Loucy (cell line): ENCODE data around the gene JPH2.
"Not testable (repeated sequence)": the region's sequence is repeated elsewhere in the genome, so short reads cannot be mapped to it uniquely, and the experiment has no call there.

ENCODE experiments used
- H2AFZ ChIP-seq: fragments of 200-600 bp; sonication (generic); 2 replicates; pipeline ENCODE4 v1.6.0; 2016; ENCODE audit warnings: antibody characterized with exemption, mild to moderate bottlenecking, low read length, moderate library complexity
- H3F3A ChIP-seq: fragments of 200-600 bp; 2 replicates; pipeline ENCODE4 v1.6.0; 2016; ENCODE audit warnings: antibody characterized with exemption, low read depth, mild to moderate bottlenecking
- H3K27me3 ChIP-seq: fragments of 200-600 bp; sonication (generic); 2 replicates; pipeline ENCODE4 v1.6.1; 2014; ENCODE audit warnings: low read length, mild to moderate bottlenecking; ENCODE audit not compliant: insufficient read depth, poor library complexity, severe bottlenecking
- H3K36me3 ChIP-seq: fragments of 200-600 bp; sonication (generic); 2 replicates; pipeline ENCODE4 v1.6.1; 2016; ENCODE audit warnings: low read length; ENCODE audit not compliant: insufficient read depth
- H3K4me1 ChIP-seq: fragments of 200-600 bp; sonication (generic); 2 replicates; pipeline ENCODE4 v1.5.1; 2014; ENCODE audit warnings: low read length, mild to moderate bottlenecking; ENCODE audit not compliant: insufficient read depth, poor library complexity, severe bottlenecking
- H3K4me2 ChIP-seq: fragments of 200-600 bp; sonication (generic); 2 replicates; pipeline ENCODE4 v1.6.0; 2014; ENCODE audit warnings: antibody characterized with exemption, low read length, low read depth, mild to moderate bottlenecking; ENCODE audit not compliant: poor library complexity, severe bottlenecking
- H3K4me3 ChIP-seq: fragments of 200-600 bp; sonication (generic); 2 replicates; pipeline ENCODE4 v1.5.1; 2014; ENCODE audit warnings: low read length, mild to moderate bottlenecking, mixed read lengths; ENCODE audit not compliant: poor library complexity, severe bottlenecking
- H3K79me2 ChIP-seq: fragments of 200-600 bp; sonication (generic); 2 replicates; pipeline ENCODE4 v1.6.1; 2014; ENCODE audit warnings: low read length; ENCODE audit not compliant: insufficient read depth
- H3K9ac ChIP-seq: fragments of 200-600 bp; sonication (generic); 2 replicates; pipeline ENCODE4 v1.6.0; 2014; ENCODE audit warnings: mild to moderate bottlenecking, low read depth, low read length, moderate library complexity; ENCODE audit not compliant: poor library complexity, severe bottlenecking
- H3K9me2 ChIP-seq: fragments of 200-600 bp; sonication (generic); replicated peaks from 2 replicates; pipeline ENCODE4 v1.6.1; 2016; ENCODE audit warnings: low read depth, low read length, mixed read lengths
- H3K9me3 ChIP-seq: fragments of 200-600 bp; sonication (generic); 2 replicates; pipeline ENCODE4 v1.6.1; 2014; ENCODE audit warnings: mild to moderate bottlenecking, antibody characterized with exemption, low read length, low read depth; ENCODE audit not compliant: insufficient read depth
- H4K20me1 ChIP-seq: fragments of 200-600 bp; sonication (generic); 2 replicates; pipeline ENCODE4 v1.6.0; 2014; ENCODE audit warnings: antibody characterized with exemption, low read length, mild to moderate bottlenecking; ENCODE audit not compliant: insufficient read depth, poor library complexity, severe bottlenecking
- CTCF ChIP-seq: fragments of 200-600 bp; sonication (generic); conservative IDR thresholded peaks from 2 replicates; pipeline ENCODE4 v1.5.1; 2014; ENCODE audit warnings: mild to moderate bottlenecking, antibody characterized with exemption, low read length
- EZH2phosphoT487 ChIP-seq: fragments of 200-600 bp; IDR thresholded peaks from 2 replicates; pipeline ENCODE4 v1.6.1; 2018; ENCODE audit warnings: antibody characterized with exemption, mild to moderate bottlenecking, moderate library complexity, borderline replicate concordance

JPH2 gene

GRCh38 chr20:44129911-44130718 is 56.9 kb downstream of the JPH2 start:
- TF ChIP-seq EZH2phosphoT487 (no peak), CTCF (no peak)
- H3K4me3 ChIP-seq = no peak overlapping the region

GRCh38 chr20:44129300-44129699 is 57.7 kb downstream of the JPH2 start:
- H3K79me2 ChIP-seq, H3K9me3 ChIP-seq, H3K9ac ChIP-seq, H4K20me1 ChIP-seq, H3K36me3 ChIP-seq, H3K4me3 ChIP-seq, H3F3A ChIP-seq, H3K4me1 ChIP-seq, H2AFZ ChIP-seq, H3K27me3 ChIP-seq, H3K4me2 ChIP-seq, H3K9me2 ChIP-seq: not testable (repeated sequence)

More at GRCh38 chr20:44129911-44130718, 56.9 kb downstream of the JPH2 start:
- no peak overlapping the region for H3K4me2 ChIP-seq
- H2AFZ ChIP-seq = no peak overlapping the region
- no peaks in the 10 kb centered on the region for H3K4me1 ChIP-seq
- no peaks in the 10 kb centered on the region for H3K9me3 ChIP-seq
- no peaks in the 10 kb centered on the region for H3K27me3 ChIP-seq
- H3K36me3 ChIP-seq = no peaks in the 10 kb centered on the region
- no peak overlapping the region for H3K9ac ChIP-seq
- no peaks in the 10 kb centered on the region for H3K79me2 ChIP-seq
- H4K20me1 ChIP-seq = no peaks in the 10 kb centered on the region
- no peaks in the 10 kb centered on the region for H3F3A ChIP-seq
- H3K9me2 ChIP-seq = no peaks in the 10 kb centered on the region

GRCh38 chr20:44126445-44126844 is 60.5 kb downstream of the JPH2 start:
- Histone ChIP-seq H3K36me3 (no peaks in the 10 kb centered on the region), H3K9me3 (no peaks in the 10 kb centered on the region)

More at GRCh38 chr20:44126445-44126844, 60.5 kb downstream of the JPH2 start:
- no peaks in the 10 kb centered on the region for H3K27me3 ChIP-seq
- H3K79me2 ChIP-seq = no peaks in the 10 kb centered on the region
- no peaks in the 10 kb centered on the region for H4K20me1 ChIP-seq
- no peak overlapping the region for H3K9ac ChIP-seq
- no peaks in the 10 kb centered on the region for H3K9me2 ChIP-seq
- TF ChIP-seq EZH2phosphoT487 = no peak
- no peak for TF ChIP-seq CTCF
- no peak overlapping the region for H2AFZ ChIP-seq
- no peaks in the 10 kb centered on the region for H3K4me1 ChIP-seq
- no peak overlapping the region for H3K4me3 ChIP-seq
- H3K4me2 ChIP-seq = no peak overlapping the region
- no peaks in the 10 kb centered on the region for H3F3A ChIP-seq
